Skeletal muscle tissue (tissue), 4 donors: ENCODE data around the gene PPP3CB. TPM values are rescaled to one million over a fixed set of nuclear protein-coding genes. Genes with fewer than 3 reads are reported as not detected.
"Not testable (repeated sequence)": the region's sequence is repeated elsewhere in the genome, so short reads cannot be mapped to it uniquely, and the experiment has no call there.

ENCODE experiments used
- H3K27ac ChIP-seq: one replicate; pipeline ENCODE4 v1.7.0; 2013; ENCODE audit warnings: mild to moderate bottlenecking, low read depth, low read length, inconsistent platforms
- H3K27me3 ChIP-seq, 3 donors: one replicate each; pipeline ENCODE4 v1.7.0; 2013; ENCODE audit warnings: low read length in 3 of 3; ENCODE audit not compliant: control insufficient read depth in 3 of 3, insufficient read depth in 3 of 3
- H3K36me3 ChIP-seq, 3 donors: one replicate each; pipeline ENCODE4 v1.7.0; 2013; ENCODE audit warnings: low read length in 3 of 3; ENCODE audit not compliant: control insufficient read depth in 3 of 3, insufficient read depth in 3 of 3
- H3K4me1 ChIP-seq, 3 donors: one replicate each; pipeline ENCODE4 v1.7.0; 2013; ENCODE audit warnings: low read length in 3 of 3, mild to moderate bottlenecking in 3 of 3; ENCODE audit not compliant: control insufficient read depth in 3 of 3, insufficient read depth in 3 of 3
- H3K4me3 ChIP-seq, 3 donors: one replicate each; pipeline ENCODE4 v1.7.0; 2013; ENCODE audit warnings: low read length in 3 of 3
- H3K9ac ChIP-seq, 3 donors: one replicate each; pipeline ENCODE4 v1.7.0; 2013; ENCODE audit warnings: low read length in 3 of 3, mild to moderate bottlenecking in 3 of 3, moderate library complexity in 2 of 3, low read depth in 1 of 3
- H3K9me3 ChIP-seq, 3 donors: one replicate each; pipeline ENCODE4 v1.7.0; 2013; ENCODE audit warnings: low read length in 3 of 3; ENCODE audit not compliant: control insufficient read depth in 3 of 3
- total RNA-seq: library from RNA; depleted of rRNA; stranded (reverse); fragments of >200 nt; gene quantifications from one replicate; pipeline ENCODE4 v1.2.3, GENCODE V29; 2014
- donor health status: Osteomylitis.

The PPP3CB gene
- total RNA-seq, 1 donor from 2014 or later = 113 TPM

DNA sequence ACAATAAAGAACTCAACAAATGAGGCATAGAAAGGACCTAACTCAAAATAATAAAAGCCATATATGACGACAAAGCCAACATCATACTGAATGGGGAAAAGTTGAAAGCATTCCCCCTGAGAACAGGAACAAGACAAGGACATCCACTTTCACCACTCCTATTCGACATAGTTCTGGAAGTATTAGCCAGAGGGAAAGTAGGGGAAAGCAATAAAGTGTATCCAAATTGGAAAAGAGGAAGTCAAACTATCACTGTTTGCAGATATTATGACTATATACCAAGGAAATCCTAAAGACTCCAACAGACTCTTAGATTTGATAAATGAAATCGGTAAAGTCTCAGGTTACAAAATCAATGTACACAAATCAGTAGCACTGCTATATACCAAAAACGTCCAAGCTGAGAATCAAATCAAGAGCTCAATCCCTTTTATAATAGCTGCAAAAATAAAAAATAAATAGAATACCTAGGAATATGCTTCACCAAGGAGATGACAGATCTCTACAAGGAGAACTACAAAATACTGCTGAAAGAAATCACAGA lies 86.8 kb downstream of the PPP3CB start:
- Histone ChIP-seq H3K9ac (no peak overlapping the region), H3K27ac (no peak overlapping the region), H3K4me1 (peaks cover 9 to 24% (median 11%) of the 10 kb centered on the region in 3 donors)

DNA sequence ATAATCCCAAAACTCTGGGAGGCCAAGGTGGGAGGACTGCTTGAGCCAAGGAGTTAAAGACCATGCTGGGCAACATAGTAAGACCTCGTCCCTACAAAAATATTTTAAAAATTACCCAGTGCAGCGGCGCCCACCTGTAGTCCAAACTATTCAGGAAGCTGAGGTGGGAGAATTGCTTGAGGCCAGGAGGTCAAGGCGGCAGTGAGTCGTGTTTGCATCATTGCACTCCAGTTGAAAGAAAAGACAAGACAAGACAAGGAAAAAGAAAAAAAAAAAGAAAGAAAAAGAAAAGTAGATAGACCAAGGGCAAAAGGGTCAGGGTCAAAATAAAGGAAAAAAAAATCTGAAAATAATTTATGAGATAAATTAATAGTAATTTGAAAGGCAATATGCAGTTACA lies 87.8 kb downstream of the PPP3CB start:
- Histone ChIP-seq H3K27ac (no peak overlapping the region), H3K4me1 (peaks cover 11 to 20% (median 11%) of the 10 kb centered on the region in 3 donors), H3K9me3 (no peaks in the 10 kb centered on the region), H3K36me3 (peaks cover 0 to 2% (median 0%) of the 10 kb centered on the region in 3 donors), H3K4me3 (no peak overlapping the region), H3K27me3 (no peaks in the 10 kb centered on the region), H3K9ac (no peak overlapping the region)

More for the DNA sequence above, 86.8 kb downstream of the PPP3CB start:
- H3K4me3 ChIP-seq = no peak overlapping the region
- H3K27me3 ChIP-seq = no peaks in the 10 kb centered on the region
- no peaks in the 10 kb centered on the region for H3K9me3 ChIP-seq
- peaks cover 0 to 2% (median 2%) of the 10 kb centered on the region in 3 donors for H3K36me3 ChIP-seq

DNA sequence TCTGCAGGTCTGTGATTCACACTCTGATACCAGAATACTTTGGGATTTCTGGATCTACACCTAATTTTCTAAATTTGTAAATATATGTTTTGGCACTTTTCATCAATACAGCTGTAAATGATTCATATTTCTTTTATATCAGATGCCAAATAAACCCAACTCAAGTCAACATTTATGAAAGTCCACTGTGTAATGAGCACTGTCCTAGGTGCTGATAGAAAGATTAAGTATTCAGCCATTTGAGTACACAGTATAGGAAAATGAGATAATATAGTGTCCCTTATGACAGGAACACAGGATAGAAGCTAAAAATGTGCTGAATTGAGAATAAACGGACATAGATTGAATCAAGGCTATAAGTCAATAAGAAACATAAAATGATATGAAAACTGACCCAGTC lies 88.3 kb downstream of the PPP3CB start:
- H3K9ac ChIP-seq = no peak overlapping the region

DNA sequence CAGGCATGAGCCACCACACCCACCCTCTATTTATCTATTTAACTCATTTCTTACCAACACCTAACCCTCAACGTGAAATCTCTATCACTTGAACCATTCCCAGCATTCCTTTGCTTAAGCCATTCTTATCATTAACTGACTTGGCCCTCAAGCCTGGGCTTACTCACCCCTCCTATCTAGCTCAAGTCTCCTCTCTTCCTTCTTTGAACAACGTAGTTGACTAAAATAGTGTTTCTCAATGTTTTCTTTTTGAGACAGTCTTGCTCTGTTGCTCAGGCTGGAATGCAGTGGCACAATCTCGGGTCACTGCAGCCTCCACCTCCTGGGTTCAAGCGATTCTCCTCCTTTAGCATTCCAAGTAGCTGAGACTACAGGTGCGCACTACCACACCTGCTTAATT lies 89.0 kb downstream of the PPP3CB start:
- Histone ChIP-seq H3K9ac (no peak overlapping the region), H3K27me3 (no peaks in the 10 kb centered on the region), H3K4me1 (peaks cover 6 to 14% (median 8%) of the 10 kb centered on the region in 3 donors), H3K4me3 (no peak overlapping the region), H3K27ac (no peak overlapping the region), H3K36me3 (peaks cover 0 to 2% (median 0%) of the 10 kb centered on the region in 3 donors), H3K9me3 (no peaks in the 10 kb centered on the region)

More for the DNA sequence above, 88.3 kb downstream of the PPP3CB start:
- Histone ChIP-seq H3K27me3 (no peaks in the 10 kb centered on the region), H3K36me3 (peaks cover 0 to 2% (median 0%) of the 10 kb centered on the region in 3 donors), H3K4me1 (peaks cover 6 to 16% (median 8%) of the 10 kb centered on the region in 3 donors), H3K4me3 (no peak overlapping the region), H3K9me3 (no peaks in the 10 kb centered on the region), H3K27ac (no peak overlapping the region)

DNA sequence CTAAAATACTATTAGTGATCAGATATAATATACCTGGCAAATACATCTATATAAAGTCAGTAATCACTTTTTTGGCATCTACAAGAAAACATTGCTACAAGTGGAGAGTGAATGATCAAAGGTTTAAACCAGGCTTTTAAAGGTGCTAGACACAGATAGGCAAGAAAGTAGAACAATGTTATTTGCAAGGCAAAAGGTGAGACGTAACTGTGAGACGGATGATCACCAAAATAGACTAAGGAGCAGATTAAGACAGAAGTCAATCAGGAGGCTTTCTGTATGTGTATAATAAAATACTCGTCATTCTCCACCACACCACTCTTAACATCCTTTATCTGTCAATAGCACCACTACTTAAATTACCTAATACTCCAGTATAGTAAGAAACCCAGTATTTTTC lies 90.3 kb downstream of the PPP3CB start:
- H3K4me3 ChIP-seq = no peak overlapping the region
- H3K36me3 ChIP-seq = peaks cover 0 to 2% (median 0%) of the 10 kb centered on the region in 3 donors
- no peak overlapping the region for H3K27ac ChIP-seq
- H3K9ac ChIP-seq = no peak overlapping the region
- no peaks in the 10 kb centered on the region for H3K9me3 ChIP-seq
- peaks cover 4 to 14% (median 9%) of the 10 kb centered on the region in 3 donors for H3K4me1 ChIP-seq
- H3K27me3 ChIP-seq = no peaks in the 10 kb centered on the region

DNA sequence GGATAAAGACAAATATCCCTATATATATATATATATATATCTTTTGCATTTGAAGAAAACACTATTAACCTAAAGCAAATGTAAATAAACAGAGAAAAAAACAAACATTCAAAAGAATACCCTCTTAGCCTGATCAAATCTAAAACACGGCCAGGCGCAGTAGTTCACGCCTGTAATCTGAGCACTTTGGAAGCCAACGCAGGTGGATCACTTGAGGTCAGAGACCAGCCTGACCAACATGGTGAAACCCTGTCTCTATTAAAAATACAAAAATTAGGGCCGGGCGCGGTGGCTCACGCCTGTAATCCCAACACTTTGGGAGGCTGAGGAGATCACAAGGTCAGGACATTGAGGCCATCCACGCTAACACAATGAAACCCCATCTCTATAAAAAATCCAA lies 91.1 kb downstream of the PPP3CB start:
- Histone ChIP-seq H3K27ac (no peak overlapping the region), H3K4me1 (peaks cover 4 to 15% (median 13%) of the 10 kb centered on the region in 3 donors), H3K36me3 (peaks cover 0 to 5% (median 0%) of the 10 kb centered on the region in 3 donors), H3K9ac (no peak overlapping the region), H3K4me3 (no peak overlapping the region), H3K9me3 (no peaks in the 10 kb centered on the region), H3K27me3 (no peaks in the 10 kb centered on the region)

DNA sequence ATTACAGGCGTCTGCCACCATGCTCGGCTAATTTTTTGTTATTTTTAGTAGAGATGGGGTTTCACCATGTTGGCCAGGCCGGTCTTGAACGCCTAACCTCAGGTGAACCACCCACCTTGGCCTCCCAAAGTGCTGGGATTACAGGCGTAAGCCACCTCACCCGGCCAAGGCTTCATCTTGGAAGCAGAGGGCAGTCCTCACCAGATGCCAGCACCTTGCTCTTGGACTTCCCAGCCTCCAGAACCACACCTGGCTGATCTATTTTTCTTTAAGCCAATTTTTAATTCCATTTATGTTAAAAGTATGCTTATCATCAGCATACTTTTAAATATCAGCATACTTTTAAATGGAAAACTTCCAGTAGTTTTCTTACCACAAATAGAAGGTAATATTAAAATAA lies 94.2 kb downstream of the PPP3CB start:
- Histone ChIP-seq H3K27me3 (no peaks in the 10 kb centered on the region), H3K4me3 (no peak overlapping the region), H3K4me1 (peaks cover 4 to 18% (median 10%) of the 10 kb centered on the region in 3 donors), H3K36me3 (peaks cover 3 to 21% (median 15%) of the 10 kb centered on the region in 3 donors), H3K9ac (no peak overlapping the region), H3K27ac (no peak overlapping the region), H3K9me3 (no peaks in the 10 kb centered on the region)

DNA sequence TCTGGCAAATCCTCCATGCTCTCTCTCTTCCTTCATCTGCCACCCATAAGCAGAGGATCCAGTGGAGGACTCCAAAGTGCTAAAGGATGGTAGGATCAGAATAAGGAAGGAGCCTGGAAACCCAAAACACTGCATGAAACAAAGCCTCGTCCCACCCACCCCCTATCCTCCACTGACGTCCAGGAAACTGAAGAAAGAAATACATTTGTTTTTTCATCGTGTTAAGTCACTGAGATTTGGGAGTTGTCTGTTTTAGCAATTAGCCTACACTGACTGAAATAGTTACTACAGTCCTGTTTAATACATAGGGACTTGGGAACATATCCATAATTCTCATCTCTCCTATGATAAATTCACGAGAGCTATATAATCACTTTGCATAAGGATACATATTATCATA lies 96.8 kb downstream of the PPP3CB start:
- H3K27ac ChIP-seq = no peak overlapping the region

DNA sequence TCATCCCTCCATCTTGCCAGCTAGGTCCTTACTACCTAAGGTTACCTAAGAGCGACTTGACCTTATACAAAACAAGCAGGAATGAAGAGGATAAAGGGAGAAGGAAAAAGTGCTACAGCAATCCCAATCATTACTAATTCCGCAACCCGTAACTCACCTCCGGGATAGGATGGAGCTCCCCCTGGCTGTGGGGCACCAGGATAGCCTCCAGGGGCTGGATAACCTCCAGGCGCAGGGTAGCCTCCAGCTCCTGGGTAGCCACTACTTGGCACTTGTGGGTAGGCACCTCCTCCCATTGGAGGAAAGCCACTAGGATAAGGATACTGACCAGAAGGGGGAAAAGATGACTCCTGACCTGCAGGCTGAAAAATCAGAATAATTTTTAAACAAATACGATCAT lies 97.8 kb downstream of the PPP3CB start:
- Histone ChIP-seq H3K9ac (no peak overlapping the region), H3K36me3 (peaks cover 6 to 36% (median 35%) of the 10 kb centered on the region in 3 donors), H3K27ac (no peak overlapping the region), H3K27me3 (no peaks in the 10 kb centered on the region), H3K9me3 (no peaks in the 10 kb centered on the region), H3K4me1 (peaks cover 0 to 11% (median 6%) of the 10 kb centered on the region in 3 donors), H3K4me3 (no peak overlapping the region)

More for the DNA sequence above, 96.8 kb downstream of the PPP3CB start:
- H3K36me3 ChIP-seq = peaks cover 6 to 36% (median 35%) of the 10 kb centered on the region in 3 donors
- peaks cover 4 to 18% (median 6%) of the 10 kb centered on the region in 3 donors for H3K4me1 ChIP-seq
- H3K4me3 ChIP-seq = no peak overlapping the region
- no peaks in the 10 kb centered on the region for H3K9me3 ChIP-seq
- no peaks in the 10 kb centered on the region for H3K27me3 ChIP-seq
- H3K9ac ChIP-seq = no peak overlapping the region

DNA sequence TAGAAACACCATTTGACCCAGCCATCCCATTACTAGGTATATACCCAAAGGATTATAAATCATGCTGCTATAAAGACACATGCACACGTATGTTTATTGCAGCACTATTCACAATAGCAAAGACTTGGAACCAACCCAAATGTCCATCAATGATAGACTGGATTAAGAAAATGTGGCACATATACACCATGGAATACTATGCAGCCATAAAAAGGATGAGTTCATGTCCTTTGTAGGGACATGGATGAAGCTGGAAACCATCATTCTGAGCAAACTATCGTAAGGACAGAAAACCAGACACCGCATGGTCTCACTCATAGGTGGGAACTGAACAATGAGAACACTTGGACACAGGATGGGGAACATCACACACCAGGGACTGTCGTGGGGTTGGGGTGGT lies 101.5 kb downstream of the PPP3CB start:
- not testable (repeated sequence) for H3K27ac ChIP-seq, H3K9ac ChIP-seq, H3K9me3 ChIP-seq, H3K27me3 ChIP-seq, H3K4me1 ChIP-seq, H3K4me3 ChIP-seq
- peaks cover 11 to 51% (median 38%) of the 10 kb centered on the region in 3 donors for H3K36me3 ChIP-seq
